Ovary (tissue), 3 donors: ENCODE data around the gene FAM90A26.
"Not testable (repeated sequence)": the region's sequence is repeated elsewhere in the genome, so short reads cannot be mapped to it uniquely, and the experiment has no call there.

Experiments used
- POLR2A ChIP-seq: fragments of 450-650 bp; IDR thresholded peaks from one replicate; pipeline ENCODE4 v1.6.1; 2017; ENCODE audit warnings: antibody characterized with exemption, mild to moderate bottlenecking, moderate library complexity
- TF ChIP-seq, protein P1 (sequence below), 3 donors: fragments of 450-650 bp in 2 of 3; fragments of 200-600 bp in 1 of 3; IDR thresholded peaks; one replicate each; pipeline versions ENCODE4 v1.5.1 to v1.8.0; 2016 to 2022; ENCODE audit warnings: antibody characterized with exemption in 3 of 3, mild to moderate bottlenecking in 1 of 3
- donor health status: DM: no; HTN: no; CAD: no.

DNA sequence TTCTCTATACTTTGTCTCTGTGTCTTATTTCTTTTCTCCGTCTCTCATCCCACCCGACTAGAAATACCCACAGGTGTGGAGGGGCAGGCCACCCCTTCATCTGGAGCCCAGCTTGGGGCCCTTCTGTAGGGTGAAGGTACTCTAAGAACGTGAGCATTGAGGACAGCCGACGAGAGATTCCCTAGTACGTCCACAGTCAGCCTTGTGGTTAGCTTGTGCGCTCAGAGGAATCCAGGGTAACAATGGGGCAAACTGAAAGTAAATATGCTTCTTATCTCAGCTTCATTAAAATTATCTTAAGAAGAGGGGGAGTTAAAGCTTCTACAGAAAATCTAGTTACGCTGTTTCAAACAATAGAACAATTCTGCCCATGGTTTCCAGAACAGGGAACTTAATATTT lies 47.5 kb upstream of the FAM90A26 start:
- TF ChIP-seq, protein P1, sequence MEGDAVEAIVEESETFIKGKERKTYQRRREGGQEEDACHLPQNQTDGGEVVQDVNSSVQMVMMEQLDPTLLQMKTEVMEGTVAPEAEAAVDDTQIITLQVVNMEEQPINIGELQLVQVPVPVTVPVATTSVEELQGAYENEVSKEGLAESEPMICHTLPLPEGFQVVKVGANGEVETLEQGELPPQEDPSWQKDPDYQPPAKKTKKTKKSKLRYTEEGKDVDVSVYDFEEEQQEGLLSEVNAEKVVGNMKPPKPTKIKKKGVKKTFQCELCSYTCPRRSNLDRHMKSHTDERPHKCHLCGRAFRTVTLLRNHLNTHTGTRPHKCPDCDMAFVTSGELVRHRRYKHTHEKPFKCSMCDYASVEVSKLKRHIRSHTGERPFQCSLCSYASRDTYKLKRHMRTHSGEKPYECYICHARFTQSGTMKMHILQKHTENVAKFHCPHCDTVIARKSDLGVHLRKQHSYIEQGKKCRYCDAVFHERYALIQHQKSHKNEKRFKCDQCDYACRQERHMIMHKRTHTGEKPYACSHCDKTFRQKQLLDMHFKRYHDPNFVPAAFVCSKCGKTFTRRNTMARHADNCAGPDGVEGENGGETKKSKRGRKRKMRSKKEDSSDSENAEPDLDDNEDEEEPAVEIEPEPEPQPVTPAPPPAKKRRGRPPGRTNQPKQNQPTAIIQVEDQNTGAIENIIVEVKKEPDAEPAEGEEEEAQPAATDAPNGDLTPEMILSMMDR (IDR thresholded peaks at IDR 0.05): not testable (repeated sequence)
- TF ChIP-seq POLR2A: not testable (repeated sequence)
